ENCODE data around the gene RAD51B.

DNA sequence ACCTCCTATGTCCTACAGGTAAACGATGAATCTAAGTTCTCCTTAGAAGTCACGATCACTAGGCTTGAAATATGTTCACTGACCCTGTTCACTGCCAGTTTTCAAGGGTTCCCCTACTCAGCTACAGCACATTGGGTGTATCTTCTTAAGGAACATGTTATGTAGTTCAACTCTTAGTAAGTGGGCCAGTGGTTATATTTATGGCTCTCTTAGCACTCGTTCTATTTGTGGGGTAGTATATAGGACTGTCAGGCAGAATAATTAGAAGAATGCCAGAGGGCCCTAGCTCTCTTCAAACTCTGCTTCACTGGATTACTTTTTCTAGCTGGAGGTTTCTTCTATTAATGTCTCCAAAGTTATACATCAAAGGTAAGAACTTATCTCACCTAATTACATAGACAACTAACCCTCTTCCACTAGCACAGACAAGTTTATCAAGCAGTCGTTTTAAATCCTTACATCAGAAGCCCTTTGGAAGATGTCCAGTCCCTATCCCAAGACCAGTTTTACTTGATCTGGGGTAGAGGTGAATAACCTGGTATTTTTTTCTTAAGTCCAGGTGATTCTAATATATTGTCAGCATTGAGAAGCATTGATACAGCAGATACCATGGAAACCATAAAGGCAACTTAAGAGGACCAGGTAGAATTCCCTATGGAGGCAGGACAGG lies 42.8 kb upstream of the RAD51B start:
- TF ChIP-seq CTCF (IDR thresholded peaks at IDR 0.05) (no peak), POLR2AphosphoS5 (IDR thresholded peaks at IDR 0.05; ENCODE audit: low read depth, low read length) (no peak), TCF7L2 (IDR thresholded peaks at IDR 0.05; ENCODE audit: low read depth, low read length) (no peak), SIN3A (IDR thresholded peaks at IDR 0.05; ENCODE audit: borderline replicate concordance, insufficient read depth, low read depth, low read length) (no peak)
- TF ChIP-seq, protein P1, sequence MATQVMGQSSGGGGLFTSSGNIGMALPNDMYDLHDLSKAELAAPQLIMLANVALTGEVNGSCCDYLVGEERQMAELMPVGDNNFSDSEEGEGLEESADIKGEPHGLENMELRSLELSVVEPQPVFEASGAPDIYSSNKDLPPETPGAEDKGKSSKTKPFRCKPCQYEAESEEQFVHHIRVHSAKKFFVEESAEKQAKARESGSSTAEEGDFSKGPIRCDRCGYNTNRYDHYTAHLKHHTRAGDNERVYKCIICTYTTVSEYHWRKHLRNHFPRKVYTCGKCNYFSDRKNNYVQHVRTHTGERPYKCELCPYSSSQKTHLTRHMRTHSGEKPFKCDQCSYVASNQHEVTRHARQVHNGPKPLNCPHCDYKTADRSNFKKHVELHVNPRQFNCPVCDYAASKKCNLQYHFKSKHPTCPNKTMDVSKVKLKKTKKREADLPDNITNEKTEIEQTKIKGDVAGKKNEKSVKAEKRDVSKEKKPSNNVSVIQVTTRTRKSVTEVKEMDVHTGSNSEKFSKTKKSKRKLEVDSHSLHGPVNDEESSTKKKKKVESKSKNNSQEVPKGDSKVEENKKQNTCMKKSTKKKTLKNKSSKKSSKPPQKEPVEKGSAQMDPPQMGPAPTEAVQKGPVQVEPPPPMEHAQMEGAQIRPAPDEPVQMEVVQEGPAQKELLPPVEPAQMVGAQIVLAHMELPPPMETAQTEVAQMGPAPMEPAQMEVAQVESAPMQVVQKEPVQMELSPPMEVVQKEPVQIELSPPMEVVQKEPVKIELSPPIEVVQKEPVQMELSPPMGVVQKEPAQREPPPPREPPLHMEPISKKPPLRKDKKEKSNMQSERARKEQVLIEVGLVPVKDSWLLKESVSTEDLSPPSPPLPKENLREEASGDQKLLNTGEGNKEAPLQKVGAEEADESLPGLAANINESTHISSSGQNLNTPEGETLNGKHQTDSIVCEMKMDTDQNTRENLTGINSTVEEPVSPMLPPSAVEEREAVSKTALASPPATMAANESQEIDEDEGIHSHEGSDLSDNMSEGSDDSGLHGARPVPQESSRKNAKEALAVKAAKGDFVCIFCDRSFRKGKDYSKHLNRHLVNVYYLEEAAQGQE (IDR thresholded peaks at IDR 0.05; ENCODE audit: insufficient read depth in 1 of 2, low read depth in 2 of 2, low read length in 1 of 2), result no peak
